Naive thymus-derived CD4-positive, alpha-beta T cell (primary cell): Measurements from ENCODE around the gene ARHGAP12. TPM values are rescaled to one million over a fixed set of nuclear protein-coding genes. Genes with fewer than 3 reads are reported as not detected.

Experiments used
- ATAC-seq: fragments of 150-1000 bp; cut with Tn5 transposase; 2 replicates; pipeline ENCODE4 v1.10.0; 2021; ENCODE audit warnings: mild to moderate bottlenecking, moderate library complexity
- CTCF ChIA-PET: fragments of 350-600 bp; sonication (Branson Sonifier 250); formaldehyde crosslinking; loops from one replicate; lab custom pipeline; 2021; ENCODE audit warnings: antibody characterized with exemption; lab: Charles Lee
- POLR2A ChIA-PET: fragments of 350-600 bp; sonication (Branson Sonifier 250); formaldehyde crosslinking; loops from one replicate; lab custom pipeline; 2021; ENCODE audit warnings: antibody characterized with exemption, inconsistent platforms; lab: Charles Lee
- DNase-seq, 9 donors: peaks; one replicate each; pipeline versions ENCODE4 v3.0.0 to v3.0.0-alpha.2; 2020 to 2022; ENCODE audit warnings: mixed read lengths in 1 of 9
- H3K27ac ChIP-seq: one replicate; pipeline ENCODE4 v1.7.0; 2013; ENCODE audit warnings: mild to moderate bottlenecking, low read depth, low read length, moderate library complexity
- H3K27me3 ChIP-seq, 2 donors: one replicate each; pipeline ENCODE4 v1.7.0; 2013; ENCODE audit warnings: low read length in 2 of 2, mild to moderate bottlenecking in 2 of 2, moderate library complexity in 2 of 2; ENCODE audit not compliant: control insufficient read depth in 2 of 2, insufficient read depth in 2 of 2
- H3K36me3 ChIP-seq, 3 experiments: 1 replicate in 2 of 3; 2 replicates in 1 of 3; pipeline ENCODE4 v1.7.0; 2013; ENCODE audit warnings: low read length in 3 of 3, mild to moderate bottlenecking in 3 of 3, moderate library complexity in 1 of 3; ENCODE audit not compliant: insufficient read depth in 3 of 3, control insufficient read depth in 2 of 3
- H3K4me1 ChIP-seq, 2 donors: one replicate each; pipeline ENCODE4 v1.7.0; 2013; ENCODE audit warnings: low read length in 2 of 2, mild to moderate bottlenecking in 2 of 2, moderate library complexity in 1 of 2; ENCODE audit not compliant: control insufficient read depth in 2 of 2, insufficient read depth in 2 of 2
- H3K4me3 ChIP-seq: 2 replicates; pipeline ENCODE4 v1.7.0; 2013; ENCODE audit warnings: mild to moderate bottlenecking, low read length
- H3K9me3 ChIP-seq, 3 experiments: 1 replicate in 2 of 3; 2 replicates in 1 of 3; pipeline ENCODE4 v1.7.0; 2013; ENCODE audit warnings: low read length in 3 of 3; ENCODE audit not compliant: control insufficient read depth in 2 of 3
- H3K27ac Mint-ChIP-seq, 9 donors: one replicate each; pipeline ENCODE4 v1.8.0; 2020 to 2022; ENCODE audit warnings: mixed read lengths in 9 of 9, mild to moderate bottlenecking in 8 of 9, moderate library complexity in 5 of 9, inconsistent platforms in 2 of 9
- H3K27me3 Mint-ChIP-seq, 5 donors: one replicate each; pipeline ENCODE4 v1.8.0; 2021 to 2022; ENCODE audit warnings: mixed read lengths in 5 of 5, mild to moderate bottlenecking in 1 of 5
- H3K36me3 Mint-ChIP-seq, 5 donors: one replicate each; pipeline ENCODE4 v1.8.0; 2020 to 2022; ENCODE audit warnings: mixed read lengths in 5 of 5, mild to moderate bottlenecking in 3 of 5, inconsistent platforms in 1 of 5
- H3K4me1 Mint-ChIP-seq, 7 donors: one replicate each; pipeline ENCODE4 v1.8.0; 2020 to 2022; ENCODE audit warnings: mixed read lengths in 7 of 7, mild to moderate bottlenecking in 3 of 7, inconsistent platforms in 1 of 7
- H3K4me3 Mint-ChIP-seq, 10 donors: one replicate each; pipeline ENCODE4 v1.8.0; 2020 to 2022; ENCODE audit warnings: mild to moderate bottlenecking in 10 of 10, mixed read lengths in 10 of 10, moderate library complexity in 6 of 10, inconsistent platforms in 2 of 10
- H3K9me3 Mint-ChIP-seq, 11 donors: one replicate each; pipeline ENCODE4 v1.8.0; 2020 to 2022; ENCODE audit warnings: mixed read lengths in 11 of 11, mild to moderate bottlenecking in 4 of 11, inconsistent platforms in 1 of 11, moderate library complexity in 1 of 11
- intact Hi-C, 2 donors: fragments of 100-400 bp; cut with micrococcal nuclease; formaldehyde crosslinking; loops; one replicate each; pipeline ENCODE4 v1.15.1; 2023
- polyA plus RNA-seq, 2 donors: library from polyadenylated mRNA; unstranded; fragments of 300-500 nt; fragmentation: Illumina TruSeq; gene quantifications; one replicate each; pipeline ENCODE4 v1.2.3, GENCODE V29; 2021
- total RNA-seq, 6 experiments: library from RNA in 5 of 6; stranded (reverse) in 5 of 6; gene quantifications; 1 replicate in 5 of 6; 2 replicates in 1 of 6; pipeline ENCODE4 v1.2.3 and lab custom pipeline; 2021 to 2026

ARHGAP12 gene
- total and polyA plus RNA-seq, 7 experiments from 2014 or later = 10.5 to 34.6 (median 22.4) TPM

DNA sequence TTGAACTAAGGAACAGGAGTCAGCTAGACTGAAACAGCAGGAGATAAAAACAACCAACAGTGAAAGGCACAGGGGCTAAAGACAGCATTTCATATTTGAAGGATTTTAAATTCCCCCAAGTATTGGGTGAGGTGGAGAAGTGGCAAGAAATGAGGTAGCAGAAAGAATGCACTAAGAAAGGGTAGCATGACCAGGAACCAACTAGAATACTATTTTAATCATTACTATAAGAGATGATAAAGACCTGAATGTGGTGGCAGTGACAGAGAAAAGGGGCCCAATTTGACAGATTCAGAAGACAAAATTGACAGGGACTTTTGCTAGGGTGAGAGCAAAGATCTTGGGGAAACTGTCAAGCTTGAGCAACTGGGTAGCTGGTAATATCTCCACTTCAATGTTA is 94.9 kb downstream of the ARHGAP12 start:
- Mint-ChIP-seq H3K9me3 (no peaks in the 10 kb centered on the region), H3K36me3 (peaks cover 1 to 29% (median 12%) of the 10 kb centered on the region in 5 donors), H3K4me1 (peaks cover 0 to 23% (median 18%) of the 10 kb centered on the region in 7 donors), H3K27ac (peak overlapping the region in 5 of 9 donors; percentile 1 to 72 (median 9)), H3K27me3 (no peaks in the 10 kb centered on the region), H3K4me3 (no peak overlapping the region)
- Histone ChIP-seq H3K27me3 (no peaks in the 10 kb centered on the region), H3K36me3 (peaks cover 0 to 5% (median 0%) of the 10 kb centered on the region in 3 experiments), H3K4me1 (peaks cover 0 to 6% of the 10 kb centered on the region in 2 donors), H3K9me3 (no peaks in the 10 kb centered on the region), H3K27ac (no peak overlapping the region), H3K4me3 (no peak overlapping the region)
- CTCF ChIA-PET = no interaction called here
- POLR2A ChIA-PET = no interaction called here
- DNase-seq = no peak
- ATAC-seq = no peak
- intact Hi-C loops = no loop called here

DNA sequence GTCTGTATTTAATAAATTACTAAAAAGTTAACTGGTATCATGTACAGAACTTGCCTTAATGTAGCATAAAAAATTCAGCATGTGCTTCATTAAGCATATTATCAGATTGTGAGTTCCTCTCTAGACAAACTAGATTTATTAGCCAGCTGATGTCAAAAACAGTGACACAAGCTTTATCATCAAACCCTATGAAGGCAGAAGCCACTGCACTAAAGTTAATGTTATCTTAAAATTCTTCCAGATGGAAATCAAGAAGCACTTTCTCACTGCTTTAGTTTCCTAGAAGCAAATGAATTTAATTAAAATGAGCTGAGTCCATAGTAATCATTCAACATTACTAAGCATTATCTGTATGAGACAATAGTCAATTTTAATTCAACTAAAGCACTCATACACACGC is 96.4 kb downstream of the ARHGAP12 start:
- no peaks in the 10 kb centered on the region for H3K9me3 ChIP-seq
- ATAC-seq (no peak), DNase-seq (no peak)
- POLR2A ChIA-PET = no interaction called here
- no peaks in the 10 kb centered on the region for H3K27me3 ChIP-seq
- CTCF ChIA-PET = interaction anchor here (0.6 kb wide), 1 partner anchor 9 kb away, joined by 3 read pairs; no protein-coding TSS in a partner anchor
- no peak overlapping the region for H3K4me3 ChIP-seq
- intact Hi-C loops = no loop called here
- peaks cover 0 to 23% (median 18%) of the 10 kb centered on the region in 7 donors for H3K4me1 Mint-ChIP-seq
- H3K27me3 Mint-ChIP-seq = no peaks in the 10 kb centered on the region
- no peak overlapping the region for H3K27ac ChIP-seq
- peaks cover 0 to 6% of the 10 kb centered on the region in 2 donors for H3K4me1 ChIP-seq
- no peak overlapping the region for H3K27ac Mint-ChIP-seq
- H3K36me3 ChIP-seq = peaks cover 0 to under 1% (median 0%) of the 10 kb centered on the region in 3 experiments
- no peak overlapping the region for H3K4me3 Mint-ChIP-seq
- H3K9me3 Mint-ChIP-seq = no peaks in the 10 kb centered on the region
- peaks cover 0 to 26% (median 12%) of the 10 kb centered on the region in 5 donors for H3K36me3 Mint-ChIP-seq

DNA sequence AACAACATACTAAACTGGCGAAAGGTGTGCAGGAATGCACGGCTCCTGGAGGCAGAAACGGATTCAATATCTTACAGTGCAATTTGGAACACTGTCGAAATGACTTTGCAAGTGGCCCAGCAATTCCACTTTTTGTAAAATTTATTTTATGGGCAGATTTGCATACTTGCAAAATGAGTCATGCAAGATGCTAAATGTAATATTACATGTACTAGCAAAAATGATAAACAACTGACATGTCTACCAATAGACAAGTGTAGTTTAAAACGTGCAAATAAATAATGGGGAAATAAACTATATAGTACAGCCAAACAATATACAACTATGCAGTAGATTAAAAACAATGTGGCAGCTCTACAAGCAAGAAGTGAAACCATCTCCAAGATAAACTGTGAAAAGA is 97.7 kb downstream of the ARHGAP12 start:
- Histone ChIP-seq H3K9me3 (no peaks in the 10 kb centered on the region), H3K4me1 (peaks cover 0 to 6% of the 10 kb centered on the region in 2 donors), H3K36me3 (no peaks in the 10 kb centered on the region), H3K27me3 (no peaks in the 10 kb centered on the region), H3K27ac (no peak overlapping the region), H3K4me3 (no peak overlapping the region)
- intact Hi-C loops = no loop called here
- Mint-ChIP-seq H3K27me3 (no peaks in the 10 kb centered on the region), H3K4me1 (peaks cover 0 to 23% (median 17%) of the 10 kb centered on the region in 7 donors), H3K4me3 (no peak overlapping the region), H3K9me3 (no peaks in the 10 kb centered on the region), H3K36me3 (peaks cover 0 to 24% (median 8%) of the 10 kb centered on the region in 5 donors), H3K27ac (no peak overlapping the region)
- no peak for DNase-seq
- ATAC-seq = no peak
- POLR2A ChIA-PET = no interaction called here
- CTCF ChIA-PET = no interaction called here

DNA sequence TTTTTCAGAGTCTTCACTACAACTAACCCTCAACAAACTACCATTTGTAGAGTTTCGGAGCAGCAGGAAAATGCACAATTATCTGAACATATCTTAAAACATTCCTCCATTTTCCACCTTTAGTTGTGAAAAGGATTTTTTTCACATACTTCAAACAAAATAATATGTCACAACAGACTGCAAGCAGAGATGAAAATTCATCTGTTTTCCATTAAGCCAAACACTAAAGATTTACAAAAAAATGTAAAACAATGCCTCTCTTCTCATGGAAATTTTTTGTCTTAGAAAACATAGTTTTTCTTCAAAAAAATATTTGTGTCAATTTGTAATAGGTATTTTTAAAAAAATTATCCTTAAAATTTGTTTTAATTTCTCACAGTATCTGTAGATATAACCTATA is 98.9 kb downstream of the ARHGAP12 start:
- H3K4me3 Mint-ChIP-seq = no peak overlapping the region
- H3K4me1 Mint-ChIP-seq = peaks cover 0 to 23% (median 17%) of the 10 kb centered on the region in 7 donors
- no peak overlapping the region for H3K4me3 ChIP-seq
- ChIA-PET POLR2A (no interaction called here), CTCF (no interaction called here)
- no peak overlapping the region for H3K27ac ChIP-seq
- ATAC-seq (no peak), DNase-seq (no peak)
- no peaks in the 10 kb centered on the region for H3K9me3 Mint-ChIP-seq
- no peaks in the 10 kb centered on the region for H3K36me3 ChIP-seq
- peaks cover 0 to 6% of the 10 kb centered on the region in 2 donors for H3K4me1 ChIP-seq
- H3K9me3 ChIP-seq = no peaks in the 10 kb centered on the region
- no peak overlapping the region for H3K27ac Mint-ChIP-seq
- intact Hi-C loops = no loop called here
- H3K27me3 Mint-ChIP-seq = no peaks in the 10 kb centered on the region
- no peaks in the 10 kb centered on the region for H3K27me3 ChIP-seq
- H3K36me3 Mint-ChIP-seq = peaks cover 0 to 24% (median 8%) of the 10 kb centered on the region in 5 donors

DNA sequence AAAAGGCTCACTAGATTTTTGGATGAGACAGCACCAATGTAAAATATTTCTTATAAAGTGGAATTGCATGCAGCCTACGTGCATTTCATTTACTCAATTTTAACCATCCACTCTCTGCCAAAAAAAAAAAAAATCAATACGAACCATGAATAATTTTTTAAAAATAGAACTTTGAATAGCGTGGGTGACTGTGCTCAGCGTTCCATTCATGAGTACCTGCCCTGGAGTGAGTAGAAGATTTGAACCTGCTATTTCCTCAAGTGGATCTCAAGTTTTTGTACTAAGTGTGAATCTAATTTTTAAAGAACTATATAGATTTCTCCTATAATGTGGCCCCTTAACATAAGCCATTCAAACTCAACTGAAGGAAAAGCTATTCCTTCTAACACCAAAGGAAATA is 105.3 kb downstream of the ARHGAP12 start:
- ATAC-seq (no peak), DNase-seq (no peak)
- Mint-ChIP-seq H3K4me3 (no peak overlapping the region), H3K27me3 (no peaks in the 10 kb centered on the region), H3K27ac (no peak overlapping the region), H3K36me3 (peaks cover 0 to 24% (median 8%) of the 10 kb centered on the region in 5 donors), H3K4me1 (peaks cover 0 to 9% (median 0%) of the 10 kb centered on the region in 7 donors), H3K9me3 (no peaks in the 10 kb centered on the region)
- CTCF ChIA-PET = interaction anchor here (0.6 kb wide), 1 partner anchor 9 kb away, joined by 3 read pairs; no protein-coding TSS in a partner anchor
- Histone ChIP-seq H3K27ac (no peak overlapping the region), H3K4me1 (no peaks in the 10 kb centered on the region), H3K4me3 (no peak overlapping the region), H3K27me3 (no peaks in the 10 kb centered on the region), H3K9me3 (no peaks in the 10 kb centered on the region), H3K36me3 (peaks cover 0 to 6% (median 0%) of the 10 kb centered on the region in 3 experiments)
- POLR2A ChIA-PET = interaction anchor here (0.6 kb wide), 1 partner anchor 1766 kb away, joined by 3 read pairs; no protein-coding TSS in a partner anchor
- intact Hi-C loops = no loop called here

DNA sequence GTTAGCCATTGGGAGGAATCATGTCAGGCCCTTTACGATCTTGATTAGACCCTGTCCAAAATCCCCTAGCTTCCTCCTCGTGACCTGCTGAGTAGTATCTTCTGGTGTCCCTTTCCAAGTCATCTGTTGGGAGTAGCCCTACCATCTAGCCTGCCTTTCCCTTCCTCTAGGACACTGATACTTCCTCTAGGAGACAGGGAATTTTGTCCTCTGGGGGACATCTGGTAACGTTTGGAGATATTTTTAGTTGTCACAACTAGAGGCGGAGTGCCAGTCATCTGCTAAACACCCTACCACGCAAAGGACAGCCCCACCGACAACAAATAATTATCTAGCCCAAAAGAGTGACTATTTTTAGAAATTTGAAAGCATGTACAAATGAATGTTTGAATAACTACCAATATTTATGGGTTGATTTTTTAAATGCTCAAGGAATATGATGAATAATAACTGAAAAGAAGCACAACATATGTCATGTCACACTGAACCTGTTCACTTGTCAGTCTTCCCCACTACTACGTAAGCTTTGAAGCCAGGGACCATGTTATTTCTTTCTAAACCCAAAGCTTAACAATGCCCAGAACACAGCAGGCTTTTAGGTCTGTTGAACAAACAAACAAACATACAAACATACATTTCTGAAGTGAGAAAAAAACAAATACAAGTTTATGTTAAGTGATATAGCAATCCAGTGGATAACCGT is 105.9 kb downstream of the ARHGAP12 start:
- DNase-seq (no peak), ATAC-seq (no peak)
- intact Hi-C loops = no loop called here
- Histone ChIP-seq H3K36me3 (peaks cover 0 to 6% (median 0%) of the 10 kb centered on the region in 3 experiments), H3K4me3 (no peak overlapping the region), H3K9me3 (no peaks in the 10 kb centered on the region), H3K4me1 (no peaks in the 10 kb centered on the region), H3K27me3 (no peaks in the 10 kb centered on the region), H3K27ac (no peak overlapping the region)
- Mint-ChIP-seq H3K4me3 (no peak overlapping the region), H3K36me3 (peaks cover 0 to 20% (median 5%) of the 10 kb centered on the region in 5 donors), H3K27me3 (no peaks in the 10 kb centered on the region), H3K4me1 (peaks cover 0 to 9% (median 0%) of the 10 kb centered on the region in 7 donors), H3K27ac (no peak overlapping the region), H3K9me3 (no peaks in the 10 kb centered on the region)
- ChIA-PET POLR2A (interaction anchor here (0.6 kb wide), 1 partner anchor 1765 kb away, joined by 3 read pairs; no protein-coding TSS in a partner anchor), CTCF (interaction anchor here (0.6 to 0.7 kb wide), 2 partner anchors 10 to 192 kb away, joined by 3 to 5 read pairs; no protein-coding TSS in a partner anchor)
